K562 (cell line): ENCODE data around the gene UBFD1. TPM values are rescaled to one million over a fixed set of nuclear protein-coding genes. Genes with fewer than 3 reads are reported as not detected.
A peak's percentile ranks its signal among the peaks of the same experiment; 100 is the strongest.

Experiments used
- ATAC-seq: fragments of 200-7000 bp; cut with Tn5 transposase; 3 replicates; pipeline ENCODE4 v1.9.1; 2020; ENCODE audit warnings: moderate library complexity
- BruUV-seq: library from RNA; stranded (reverse); fragments of 400-500 nt; replicated peaks from 2 replicates; lab custom pipeline; 2021; lab: Mats Ljungman, UMichigan
- CTCF ChIA-PET: fragments of 300-600 bp; formaldehyde crosslinking; extraction: SDS; loops from one replicate; lab custom pipeline; 2021; ENCODE audit warnings: low intra/inter-chr PET ratio; lab: Yijun Ruan, JAX
- POLR2A ChIA-PET: fragments of 300-600, 350-650 bp; sonication (Branson Sonifier 250); formaldehyde crosslinking; extraction: SDS; loops from one replicate; lab custom pipeline; 2021; ENCODE audit warnings: antibody characterized with exemption, inconsistent platforms; lab: Yijun Ruan, JAX
- DNase-seq, 4 experiments: peaks; one replicate each; pipeline versions ENCODE4 v3.0.0 to v3.0.0-alpha.2; 2011 to 2018; ENCODE audit warnings: low spot score in 3 of 4, mixed read lengths in 3 of 4; ENCODE audit errors: extremely low read depth in 1 of 4
- FAIRE-seq: peaks from 2 replicates; lab custom pipeline; 2011; peaks lifted over from hg19 to GRCh38; lab: Jason Lieb, UNC
- H2AFZ ChIP-seq: 2 replicates; pipeline ENCODE4 v1.6.0; 2011; ENCODE audit warnings: low read depth, low read length, control low read depth, inconsistent platforms
- H3K27ac ChIP-seq: fragments of 200-600 bp; 3 replicates; pipeline ENCODE4 v1.8.0; 2011; ENCODE audit warnings: low read depth, mild to moderate bottlenecking, control low read depth, inconsistent platforms, low read length, moderate library complexity, mixed read lengths; ENCODE audit errors: extremely low read depth
- H3K27me3 ChIP-seq, 2 experiments: fragments of 300-600 bp in 1 of 2; 2 replicates in 1 of 2; 3 replicates in 1 of 2; pipeline versions ENCODE4 v1.6.0 to v1.8.0; 2011; ENCODE audit warnings: inconsistent platforms in 2 of 2, low read length in 2 of 2, mild to moderate bottlenecking in 1 of 2, mixed read lengths in 1 of 2, moderate library complexity in 1 of 2; ENCODE audit not compliant: control insufficient read depth in 2 of 2, insufficient read depth in 2 of 2
- H3K36me3 ChIP-seq: fragments of 300-600 bp; 3 replicates; pipeline ENCODE4 v1.8.0; 2011; ENCODE audit warnings: mild to moderate bottlenecking, low read length, inconsistent platforms; ENCODE audit not compliant: control insufficient read depth, insufficient read depth
- H3K4me1 ChIP-seq, 2 experiments: fragments of 200-600 bp in 1 of 2; replicated peaks in 1 of 2; 2 replicates in 1 of 2; 3 replicates in 1 of 2; pipeline versions ENCODE4 v1.5.1 to v1.8.0; 2011; ENCODE audit warnings: inconsistent platforms in 2 of 2, low read length in 2 of 2, mild to moderate bottlenecking in 1 of 2, mixed read lengths in 1 of 2, moderate library complexity in 1 of 2; ENCODE audit not compliant: control insufficient read depth in 2 of 2, insufficient read depth in 2 of 2
- H3K4me2 ChIP-seq: 2 replicates; pipeline ENCODE4 v1.6.1; 2011; ENCODE audit warnings: low read length, control low read depth, inconsistent platforms, mixed read lengths; ENCODE audit not compliant: insufficient read depth
- H3K4me3 ChIP-seq: fragments of 200-600 bp; sonication (generic), shearing (Covaris generic); 2 replicates; pipeline ENCODE4 v1.5.1; 2016; ENCODE audit warnings: control low read depth, inconsistent platforms
- H3K79me2 ChIP-seq: fragments of 200-600 bp; 3 replicates; pipeline ENCODE4 v1.8.0; 2011; ENCODE audit warnings: low read length, inconsistent platforms; ENCODE audit not compliant: control insufficient read depth, insufficient read depth
- H3K9ac ChIP-seq, 2 experiments: 2 replicates each; pipeline versions ENCODE4 v1.6.0 to v1.6.1; 2011; ENCODE audit warnings: low read depth in 2 of 2, low read length in 2 of 2, control low read depth in 1 of 2, inconsistent platforms in 1 of 2, mild to moderate bottlenecking in 1 of 2, mixed read lengths in 1 of 2; ENCODE audit not compliant: insufficient read depth in 1 of 2
- H3K9me1 ChIP-seq: one replicate; pipeline ENCODE4 v1.6.0; 2011; ENCODE audit warnings: inconsistent platforms, mild to moderate bottlenecking, low read length, moderate library complexity; ENCODE audit not compliant: control insufficient read depth, insufficient read depth
- H3K9me3 ChIP-seq: replicated peaks from 2 replicates; pipeline ENCODE4 v1.5.1; 2011; ENCODE audit warnings: low read depth, low read length, inconsistent platforms; ENCODE audit not compliant: control insufficient read depth, insufficient read depth
- H4K20me1 ChIP-seq: replicated peaks from 2 replicates; pipeline ENCODE4 v1.6.1; 2011; ENCODE audit warnings: low read length, inconsistent platforms, mixed read lengths; ENCODE audit not compliant: control insufficient read depth, insufficient read depth
- CCNT2 ChIP-seq: IDR thresholded peaks from 2 replicates; pipeline ENCODE4 v1.6.1; 2011; ENCODE audit warnings: borderline replicate concordance, low read depth, mild to moderate bottlenecking, moderate library complexity, mixed read lengths, low read length; ENCODE audit not compliant: insufficient read length; ENCODE audit errors: extremely low read depth
- ESRRA ChIP-seq: fragments of 450-650 bp; IDR thresholded peaks from 2 replicates; pipeline ENCODE4 v1.6.1; 2014; ENCODE audit warnings: low read depth, mild to moderate bottlenecking, moderate library complexity, borderline replicate concordance
- MCM7 ChIP-seq, 2 experiments: fragments of 450-650 bp; IDR thresholded peaks; 2 replicates each; pipeline ENCODE4 v1.6.1; 2016 to 2018
- TRIM28 ChIP-seq: fragments of 450-650 bp; IDR thresholded peaks from 2 replicates; pipeline ENCODE4 v1.6.1; 2017
- ZBTB40 ChIP-seq, 2 experiments: fragments of 450-650 bp in 1 of 2; sonication (generic) in 1 of 2; formaldehyde crosslinking in 1 of 2; IDR thresholded peaks; 2 replicates each; pipeline versions ENCODE4 v1.7.1 to v1.9.0; 2016 to 2022; ENCODE audit warnings: inconsistent platforms in 1 of 2, mild to moderate bottlenecking in 1 of 2, missing genetic modification reagents in 1 of 2
- ZBTB43 ChIP-seq: sonication (generic); formaldehyde crosslinking; IDR thresholded peaks from 2 replicates; pipeline ENCODE4 v1.8.0; 2023; ENCODE audit warnings: mild to moderate bottlenecking, missing genetic modification reagents
- ZNF695 ChIP-seq: fragments of 450-650 bp; formaldehyde crosslinking; IDR thresholded peaks from 2 replicates; pipeline ENCODE4 v1.4.0; 2020; ENCODE audit warnings: mild to moderate bottlenecking, moderate library complexity
- WGBS: fragments of 100-300 bp; shearing (Covaris generic); methylation state at CpG from one replicate; pipeline ENCODE4 v1.1.6; 2016; ENCODE audit warnings: low coverage, mixed read lengths; ENCODE audit not compliant: insufficient coverage; ENCODE audit errors: missing lambda C conversion rate; 5-methylcytosine and 5-hydroxymethylcytosine counted together
- in situ Hi-C: fragments of 300-500 bp; cut with MboI; formaldehyde crosslinking; loops from 4 replicates; pipeline ENCODE4 v1.15.0; 2018; ENCODE audit warnings: inconsistent platforms, mixed read lengths
- intact Hi-C: fragments of 100-400 bp; cut with micrococcal nuclease; formaldehyde crosslinking; loops from 2 replicates; pipeline ENCODE4 v1.14.2; 2022
- polyA plus RNA-seq, 8 experiments: library from polyadenylated mRNA; depleted of rRNA in 4 of 8; stranded (reverse) in 5 of 8; unstranded in 3 of 8; fragments of >200 nt; fragmentation: Nextera tagmentation in 2 of 8; fragmentation: Illumina TruSeq in 1 of 8; extraction: Ambion mirVana in 2 of 8; extraction: Trizol in 1 of 8; gene quantifications; 2 replicates each; pipeline versions ENCODE4 v1.2.1 to v1.2.3, GENCODE V29; 2011 to 2014; ENCODE audit warnings: inconsistent platforms in 1 of 8, missing spikeins in 1 of 8
- total RNA-seq, 7 experiments: library from RNA; depleted of rRNA in 6 of 7; stranded (reverse); fragments of >200 nt in 6 of 7; fragmentation: Illumina TruSeq in 2 of 7; extraction: Trizol in 2 of 7; gene quantifications; 2 replicates each; pipeline versions ENCODE4 v1.2.1 to v1.2.3, GENCODE V29; 2011 to 2021; ENCODE audit warnings: low replicate concordance in 1 of 7

The UBFD1 gene
- total and polyA plus RNA-seq, 9 of the 15 experiments (the other 6 are each of a cell fraction or from before 2014, with no cell fraction given): 10.7 to 66.2 (median 34.0) TPM

GRCh38 chr16:23595246-23595950 is 37.9 kb downstream of the UBFD1 start (continued):
- TF ChIP-seq TRIM28: no peak

GRCh38 chr16:23595951-23596720 is 38.6 kb downstream of the UBFD1 start, which contains the start of gene NDUFAB1:
Gene NDUFAB1, minus strand, starts transcription at chr16:23596316. Its CDS starts 26 bp downstream, at chr16:23596290.
- CTCF ChIA-PET: interaction anchor here (1.3 kb wide), 1 partner anchor 39 kb away, joined by 4 read pairs; the partner anchor contains the start of genes EARS2 and UBFD1
- intact Hi-C loops: no loop called here
- FAIRE-seq: peak; percentile 85
- POLR2A ChIA-PET: interaction anchor here (0.7 to 1.5 kb wide), 6 partner anchors 7 to 482 kb away, joined by 3 to 9 read pairs (median 3); partner anchors contain the start of genes EARS2 and UBFD1
- no peaks in the 10 kb centered on the region; the same call in 1 of the 2 replicates for H4K20me1 ChIP-seq
- under 1% methylated on average over 58 of the region's 67 CpGs for WGBS
- in situ Hi-C loops: no loop called here
- peak within 1 kb of the TSS; percentile 80 for H3K4me3 ChIP-seq
- no TSS peak for BruUV-seq
- H3K27ac ChIP-seq: peak within 1 kb of the TSS; percentile 86
- H3K79me2 ChIP-seq: peaks cover 48% of the 10 kb centered on the region
- ATAC-seq: peak; percentile 96
- peak; percentile 88 to 94 (median 88) for DNase-seq
- peaks cover 12 to 18% of the 10 kb centered on the region in 2 experiments; a peak in 4 of 5 replicates for H3K4me1 ChIP-seq
- H2AFZ ChIP-seq: peak within 1 kb of the TSS; percentile 96
- H3K9me3 ChIP-seq: no peaks in the 10 kb centered on the region
- peaks cover 38% of the 10 kb centered on the region for H3K36me3 ChIP-seq
- H3K27me3 ChIP-seq: no peaks in the 10 kb centered on the region
- H3K4me2 ChIP-seq: peak within 1 kb of the TSS; percentile 99
- peak within 1 kb of the TSS; percentile 95 to 99 for H3K9ac ChIP-seq
- H3K9me1 ChIP-seq: no peaks in the 10 kb centered on the region
- TF ChIP-seq CCNT2 (peak; percentile 88), ZBTB40 (IDR thresholded peaks at IDR 0.05) (peak; percentile 74), ZBTB40 (CRISPR knock-in tag; IDR thresholded peaks at IDR 0.05) (no peak), ZBTB43 (no peak), MCM7 (IDR thresholded peaks at IDR 0.05) (no peak), ESRRA (peak; percentile 87), ZNF695 (CRISPR knock-in tag) (no peak)
